ENCODE data around the gene SDF2.
A peak's percentile ranks its signal among the peaks of the same experiment; 100 is the strongest.
"Not testable (repeated sequence)": the region's sequence is repeated elsewhere in the genome, so short reads cannot be mapped to it uniquely, and the experiment has no call there.

Gene SDF2

DNA sequence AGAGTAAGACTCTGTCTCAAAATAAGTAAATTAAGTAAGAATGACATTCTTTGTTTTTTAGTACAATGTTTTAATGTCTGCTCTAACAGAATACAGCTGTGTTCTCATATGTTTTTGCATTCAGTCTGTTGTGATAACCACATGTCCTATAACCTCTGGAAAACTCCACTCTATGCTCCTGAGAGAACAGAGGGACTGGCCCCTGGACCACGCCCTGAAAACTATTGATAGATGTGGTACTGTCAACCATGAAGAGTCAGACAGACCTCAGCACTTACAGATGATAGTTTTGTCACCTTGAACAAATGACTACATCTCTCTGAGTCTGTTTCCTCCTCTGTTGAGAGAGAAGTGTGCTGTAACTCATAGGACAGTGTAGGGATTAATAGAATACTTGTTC is 8.2 kb upstream of the SDF2 start:
- TF ChIP-seq OSR1 (CRISPR knock-in tag; IDR thresholded peaks at IDR 0.05) (no peak), TCF4 (CRISPR knock-in tag; IDR thresholded peaks at IDR 0.05; ENCODE audit: borderline replicate concordance) (no peak), ARNTL (CRISPR knock-in tag; IDR thresholded peaks at IDR 0.05; ENCODE audit: borderline replicate concordance, low read depth) (no peak), ZFP3 (CRISPR knock-in tag; IDR thresholded peaks at IDR 0.05) (no peak), SNAI2 (CRISPR knock-in tag; IDR thresholded peaks at IDR 0.05) (no peak)
- TF ChIP-seq, protein P1, sequence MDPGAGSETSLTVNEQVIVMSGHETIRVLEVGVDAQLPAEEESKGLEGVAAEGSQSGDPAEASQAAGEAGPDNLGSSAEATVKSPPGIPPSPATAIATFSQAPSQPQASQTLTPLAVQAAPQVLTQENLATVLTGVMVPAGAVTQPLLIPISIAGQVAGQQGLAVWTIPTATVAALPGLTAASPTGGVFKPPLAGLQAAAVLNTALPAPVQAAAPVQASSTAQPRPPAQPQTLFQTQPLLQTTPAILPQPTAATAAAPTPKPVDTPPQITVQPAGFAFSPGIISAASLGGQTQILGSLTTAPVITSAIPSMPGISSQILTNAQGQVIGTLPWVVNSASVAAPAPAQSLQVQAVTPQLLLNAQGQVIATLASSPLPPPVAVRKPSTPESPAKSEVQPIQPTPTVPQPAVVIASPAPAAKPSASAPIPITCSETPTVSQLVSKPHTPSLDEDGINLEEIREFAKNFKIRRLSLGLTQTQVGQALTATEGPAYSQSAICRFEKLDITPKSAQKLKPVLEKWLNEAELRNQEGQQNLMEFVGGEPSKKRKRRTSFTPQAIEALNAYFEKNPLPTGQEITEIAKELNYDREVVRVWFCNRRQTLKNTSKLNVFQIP (CRISPR knock-in tag; IDR thresholded peaks at IDR 0.05; ENCODE audit: borderline replicate concordance, low read depth): no peak
- ATAC-seq: no peak

DNA sequence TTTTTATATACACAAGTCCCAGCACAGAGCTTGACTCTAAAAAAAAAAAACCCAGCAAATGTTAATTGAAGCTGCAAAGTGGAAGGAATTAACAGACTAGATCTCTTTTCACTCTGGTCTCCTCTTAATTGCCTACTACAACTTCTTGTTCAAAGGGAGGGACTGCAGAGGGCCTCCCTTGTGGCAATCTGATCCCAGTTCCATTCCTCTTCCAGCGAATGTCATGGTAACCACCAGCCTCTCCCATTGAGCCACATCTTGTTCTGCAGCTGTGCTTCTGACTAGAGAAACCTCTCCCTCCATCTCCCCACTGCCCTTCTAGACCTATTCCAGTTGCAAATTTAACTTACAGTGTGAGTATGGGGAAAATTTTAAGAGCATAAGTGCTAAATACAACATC is 6.2 kb upstream of the SDF2 start:
- ATAC-seq: no peak
- no peak for TF ChIP-seq ZFP30 (CRISPR knock-in tag; IDR thresholded peaks at IDR 0.05)

DNA sequence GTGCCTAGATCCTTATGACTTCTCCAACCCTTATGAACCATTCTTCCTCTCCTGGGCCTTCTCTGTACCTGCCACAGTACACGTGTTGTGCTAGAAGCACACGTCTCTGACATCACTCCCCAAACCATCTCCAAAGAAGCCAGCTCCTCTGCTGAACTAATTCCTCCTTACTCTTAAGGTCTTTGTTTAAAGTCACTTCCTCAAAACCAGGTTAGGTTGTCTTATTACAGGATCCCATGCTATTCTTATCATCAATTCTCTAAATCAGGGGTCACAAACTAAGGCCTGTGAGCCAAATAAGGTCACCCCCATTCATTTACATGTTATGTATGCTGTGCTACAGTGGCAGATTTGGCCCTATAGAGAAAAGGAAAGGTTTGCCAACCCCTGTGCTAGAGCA is 4.3 kb upstream of the SDF2 start:
- TF ChIP-seq SNAI2 (CRISPR knock-in tag; IDR thresholded peaks at IDR 0.05) (no peak), CSDC2 (CRISPR knock-in tag; IDR thresholded peaks at IDR 0.05) (no peak), ZNF565 (CRISPR knock-in tag; conservative IDR thresholded peaks at IDR 0.05; ENCODE audit: low read depth) (no peak), BACH2 (CRISPR knock-in tag; IDR thresholded peaks at IDR 0.05; ENCODE audit: borderline replicate concordance) (no peak), ARNTL (CRISPR knock-in tag; IDR thresholded peaks at IDR 0.05; ENCODE audit: borderline replicate concordance, low read depth) (no peak)
- TF ChIP-seq, protein P2, sequence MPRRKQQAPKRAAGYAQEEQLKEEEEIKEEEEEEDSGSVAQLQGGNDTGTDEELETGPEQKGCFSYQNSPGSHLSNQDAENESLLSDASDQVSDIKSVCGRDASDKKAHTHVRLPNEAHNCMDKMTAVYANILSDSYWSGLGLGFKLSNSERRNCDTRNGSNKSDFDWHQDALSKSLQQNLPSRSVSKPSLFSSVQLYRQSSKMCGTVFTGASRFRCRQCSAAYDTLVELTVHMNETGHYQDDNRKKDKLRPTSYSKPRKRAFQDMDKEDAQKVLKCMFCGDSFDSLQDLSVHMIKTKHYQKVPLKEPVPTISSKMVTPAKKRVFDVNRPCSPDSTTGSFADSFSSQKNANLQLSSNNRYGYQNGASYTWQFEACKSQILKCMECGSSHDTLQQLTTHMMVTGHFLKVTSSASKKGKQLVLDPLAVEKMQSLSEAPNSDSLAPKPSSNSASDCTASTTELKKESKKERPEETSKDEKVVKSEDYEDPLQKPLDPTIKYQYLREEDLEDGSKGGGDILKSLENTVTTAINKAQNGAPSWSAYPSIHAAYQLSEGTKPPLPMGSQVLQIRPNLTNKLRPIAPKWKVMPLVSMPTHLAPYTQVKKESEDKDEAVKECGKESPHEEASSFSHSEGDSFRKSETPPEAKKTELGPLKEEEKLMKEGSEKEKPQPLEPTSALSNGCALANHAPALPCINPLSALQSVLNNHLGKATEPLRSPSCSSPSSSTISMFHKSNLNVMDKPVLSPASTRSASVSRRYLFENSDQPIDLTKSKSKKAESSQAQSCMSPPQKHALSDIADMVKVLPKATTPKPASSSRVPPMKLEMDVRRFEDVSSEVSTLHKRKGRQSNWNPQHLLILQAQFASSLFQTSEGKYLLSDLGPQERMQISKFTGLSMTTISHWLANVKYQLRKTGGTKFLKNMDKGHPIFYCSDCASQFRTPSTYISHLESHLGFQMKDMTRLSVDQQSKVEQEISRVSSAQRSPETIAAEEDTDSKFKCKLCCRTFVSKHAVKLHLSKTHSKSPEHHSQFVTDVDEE (CRISPR knock-in tag; IDR thresholded peaks at IDR 0.05): no peak
- ATAC-seq: no peak

DNA sequence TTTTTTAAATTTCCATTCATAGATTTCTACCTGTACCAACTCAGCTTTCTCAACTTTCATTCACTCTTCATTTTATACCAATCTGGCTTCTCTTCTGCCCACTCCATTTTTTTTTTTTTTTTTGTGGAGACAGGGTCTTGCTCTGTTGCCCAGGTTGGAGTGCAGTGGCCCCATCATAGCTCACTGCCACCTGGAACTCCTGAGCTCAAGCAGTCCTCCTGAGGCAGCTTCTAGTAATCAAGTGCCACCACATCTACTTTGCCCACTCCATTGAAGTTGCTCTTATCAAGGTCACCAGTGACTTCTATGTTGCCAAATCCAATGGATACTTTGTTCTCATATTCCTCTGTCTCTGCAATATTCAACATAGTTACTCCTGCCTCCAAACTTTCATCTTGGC is 2.0 kb upstream of the SDF2 start:
- ATAC-seq: no peak
- TF ChIP-seq TCF4 (CRISPR knock-in tag; IDR thresholded peaks at IDR 0.05; ENCODE audit: borderline replicate concordance) (no peak), ZFP3 (CRISPR knock-in tag; IDR thresholded peaks at IDR 0.05) (no peak), ZNF565 (CRISPR knock-in tag; conservative IDR thresholded peaks at IDR 0.05; ENCODE audit: low read depth) (no peak), ARNTL (CRISPR knock-in tag; IDR thresholded peaks at IDR 0.05; ENCODE audit: borderline replicate concordance, low read depth) (no peak), ZNF8 (CRISPR knock-in tag; IDR thresholded peaks at IDR 0.05) (no peak), PPARA (CRISPR knock-in tag; IDR thresholded peaks at IDR 0.05; ENCODE audit: borderline replicate concordance) (no peak), ISL1 (CRISPR knock-in tag; IDR thresholded peaks at IDR 0.05) (no peak), ZNF70 (CRISPR knock-in tag; IDR thresholded peaks at IDR 0.05) (no peak)
- TF ChIP-seq, protein P1 (CRISPR knock-in tag; IDR thresholded peaks at IDR 0.05; ENCODE audit: borderline replicate concordance, low read depth): no peak

DNA sequence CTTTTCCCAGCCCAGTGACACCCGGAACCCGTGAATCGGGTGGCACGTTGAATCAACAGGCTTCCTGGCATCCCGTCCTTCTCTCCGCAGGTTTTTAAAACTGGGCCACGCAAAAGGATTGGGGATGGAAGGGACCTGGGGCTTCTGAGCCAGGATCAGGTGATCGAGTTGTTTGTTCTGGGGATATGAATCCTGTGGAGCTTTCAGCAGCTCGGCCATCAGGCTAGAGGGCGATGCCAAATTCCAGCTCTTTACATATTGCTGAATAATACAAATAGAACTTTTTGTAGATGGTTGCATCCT is 772 bp upstream of the SDF2 start:
- TF ChIP-seq ISL1 (CRISPR knock-in tag; IDR thresholded peaks at IDR 0.05) (no peak), ZC3H10 (CRISPR knock-in tag; IDR thresholded peaks at IDR 0.05) (no peak), ZNF8 (CRISPR knock-in tag; IDR thresholded peaks at IDR 0.05) (no peak), ZFP30 (CRISPR knock-in tag; IDR thresholded peaks at IDR 0.05) (no peak), CSDC2 (CRISPR knock-in tag; IDR thresholded peaks at IDR 0.05) (no peak), ZFP3 (CRISPR knock-in tag; IDR thresholded peaks at IDR 0.05) (no peak)
- TF ChIP-seq, protein P2 (CRISPR knock-in tag; IDR thresholded peaks at IDR 0.05): no peak
- ATAC-seq: peak; percentile 36

DNA sequence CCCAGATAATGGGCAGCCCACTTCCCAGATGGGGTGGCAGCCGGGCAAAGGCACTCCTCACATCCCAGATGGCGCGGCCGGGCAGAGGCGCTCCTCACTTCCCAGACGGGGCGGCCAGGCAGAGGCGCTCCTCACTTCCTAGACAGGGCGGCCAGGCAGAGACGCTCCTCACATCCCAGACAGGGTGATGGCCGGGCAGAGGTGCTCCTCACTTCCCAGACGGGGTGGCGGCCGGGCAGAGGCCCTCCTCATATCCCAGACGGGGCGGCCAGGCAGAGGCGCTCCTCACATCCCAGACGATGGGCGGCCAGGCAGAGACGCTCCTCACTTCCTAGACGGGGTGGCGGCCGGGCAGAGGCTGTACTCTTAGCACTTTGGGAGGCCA is 2.2 kb downstream of the SDF2 start:
- not testable (repeated sequence) for ATAC-seq

DNA sequence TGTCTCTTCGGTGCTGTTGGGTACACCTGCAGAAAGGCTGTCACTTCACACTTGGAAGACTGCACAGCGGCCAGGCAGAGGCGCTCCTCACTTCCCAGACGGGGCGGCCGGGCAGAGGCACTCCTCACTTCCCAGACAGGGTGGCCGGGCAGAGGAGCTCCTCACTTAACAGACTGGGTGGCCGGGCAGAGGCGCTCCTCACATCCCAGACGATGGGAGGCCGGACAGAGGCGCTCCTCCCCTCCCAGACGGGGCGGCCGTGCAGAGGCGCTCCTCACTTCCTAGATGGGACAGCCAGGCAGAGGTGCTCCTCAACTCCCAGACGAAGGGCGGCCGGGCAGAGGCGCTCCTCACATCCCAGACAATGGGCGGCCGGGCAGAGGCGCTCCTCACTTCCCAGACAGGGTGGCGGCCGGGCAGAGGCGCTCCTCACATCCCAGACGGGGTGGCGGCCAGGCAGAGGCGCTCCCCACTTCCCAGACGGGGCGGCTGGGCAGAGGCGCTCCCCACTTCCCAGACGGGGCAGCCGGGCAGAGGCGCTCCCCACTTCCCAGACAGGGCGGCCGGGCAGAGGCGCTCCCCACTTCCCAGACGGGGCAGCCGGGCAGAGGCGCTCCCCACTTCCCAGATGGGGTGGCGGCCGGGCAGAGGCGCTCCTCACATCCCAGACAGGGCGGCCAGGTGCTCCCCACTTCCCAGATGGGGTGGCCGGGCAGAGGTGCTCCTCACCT is 2.8 kb downstream of the SDF2 start:
- not testable (repeated sequence) for ATAC-seq

DNA sequence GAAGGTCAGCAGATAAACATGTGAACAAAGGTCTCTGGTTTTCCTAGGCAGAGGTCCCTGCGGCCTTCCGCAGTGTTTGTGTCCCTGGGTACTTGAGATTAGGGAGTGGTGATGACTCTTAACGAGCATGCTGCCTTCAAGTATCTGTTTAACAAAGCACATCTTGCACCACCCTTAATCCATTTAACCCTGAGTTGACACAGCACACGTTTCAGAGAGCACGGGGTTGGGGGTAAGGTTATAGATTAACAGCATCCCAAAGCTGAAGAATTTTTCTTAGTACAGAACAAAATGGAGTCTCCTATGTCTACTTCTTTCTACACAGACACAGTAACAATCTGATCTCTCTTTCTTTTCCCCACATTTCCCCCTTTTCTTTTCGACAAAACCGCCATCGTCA is 3.4 kb downstream of the SDF2 start:
- ATAC-seq: not testable (repeated sequence)
